ENCODE results near the gene PIEZO2. TPM values are rescaled to one million over a fixed set of nuclear protein-coding genes. Genes with fewer than 3 reads are reported as not detected.

Gene PIEZO2
- total RNA-seq, 2 experiments from 2014 or later: not detected

DNA sequence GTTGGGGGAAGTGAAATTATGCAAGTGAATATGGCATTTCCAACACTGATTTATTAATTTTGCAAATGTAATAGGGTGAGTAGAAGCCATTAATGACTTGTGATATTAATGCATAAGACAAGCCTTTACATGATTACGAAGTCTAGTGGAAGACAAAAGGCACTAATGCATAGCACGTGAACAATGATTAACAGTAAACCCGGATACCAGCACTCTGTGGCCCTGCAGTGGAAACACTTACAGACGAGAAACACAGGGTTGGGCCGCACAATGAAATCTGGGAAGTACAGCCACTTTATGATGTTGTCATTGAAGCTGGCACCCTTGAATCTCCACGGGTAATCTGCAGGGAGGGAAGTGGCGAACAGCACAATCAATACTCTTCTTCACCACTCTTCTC, 390.1 kb downstream of the PIEZO2 start:
- no peaks in the 10 kb centered on the region for H3K4me1 ChIP-seq (ENCODE audit: insufficient read depth, low read length)
- no peak overlapping the region for H3K4me3 Mint-ChIP-seq
- H3K27ac ChIP-seq (ENCODE audit: low read depth in 1 of 2, low read length in 2 of 2): no peak overlapping the region
- CTCF ChIA-PET: no interaction called here
- H3K4me3 ChIP-seq (ENCODE audit: low read length): no peak overlapping the region
- peaks cover 5% of the 10 kb centered on the region for H3K27me3 Mint-ChIP-seq
- DNase-seq (no peak), ATAC-seq (ENCODE audit: poor library complexity) (no peak)
- H3K4me1 Mint-ChIP-seq (ENCODE audit: low read depth): no peaks in the 10 kb centered on the region
- H3K27ac Mint-ChIP-seq: no peak overlapping the region
- no peaks in the 10 kb centered on the region for H3K27me3 ChIP-seq (ENCODE audit: control insufficient read depth in 1 of 2, insufficient read depth in 2 of 2, low read length in 2 of 2)
- TF ChIP-seq, protein P1, sequence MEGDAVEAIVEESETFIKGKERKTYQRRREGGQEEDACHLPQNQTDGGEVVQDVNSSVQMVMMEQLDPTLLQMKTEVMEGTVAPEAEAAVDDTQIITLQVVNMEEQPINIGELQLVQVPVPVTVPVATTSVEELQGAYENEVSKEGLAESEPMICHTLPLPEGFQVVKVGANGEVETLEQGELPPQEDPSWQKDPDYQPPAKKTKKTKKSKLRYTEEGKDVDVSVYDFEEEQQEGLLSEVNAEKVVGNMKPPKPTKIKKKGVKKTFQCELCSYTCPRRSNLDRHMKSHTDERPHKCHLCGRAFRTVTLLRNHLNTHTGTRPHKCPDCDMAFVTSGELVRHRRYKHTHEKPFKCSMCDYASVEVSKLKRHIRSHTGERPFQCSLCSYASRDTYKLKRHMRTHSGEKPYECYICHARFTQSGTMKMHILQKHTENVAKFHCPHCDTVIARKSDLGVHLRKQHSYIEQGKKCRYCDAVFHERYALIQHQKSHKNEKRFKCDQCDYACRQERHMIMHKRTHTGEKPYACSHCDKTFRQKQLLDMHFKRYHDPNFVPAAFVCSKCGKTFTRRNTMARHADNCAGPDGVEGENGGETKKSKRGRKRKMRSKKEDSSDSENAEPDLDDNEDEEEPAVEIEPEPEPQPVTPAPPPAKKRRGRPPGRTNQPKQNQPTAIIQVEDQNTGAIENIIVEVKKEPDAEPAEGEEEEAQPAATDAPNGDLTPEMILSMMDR (IDR thresholded peaks at IDR 0.05): no peak
- H3K9me3 Mint-ChIP-seq: no peaks in the 10 kb centered on the region
- no peaks in the 10 kb centered on the region for H3K36me3 ChIP-seq (ENCODE audit: insufficient read depth, low read length)
- POLR2A ChIA-PET: no interaction called here
- intact Hi-C loops (cut with DNase I, micrococcal nuclease): no loop called here
- H3K9me3 ChIP-seq (ENCODE audit: control insufficient read depth in 1 of 2, insufficient read depth in 1 of 2, low read length in 2 of 2): peaks cover 0 to 3% of the 10 kb centered on the region in 2 experiments
- H3K36me3 Mint-ChIP-seq (ENCODE audit: low read depth): no peaks in the 10 kb centered on the region

DNA sequence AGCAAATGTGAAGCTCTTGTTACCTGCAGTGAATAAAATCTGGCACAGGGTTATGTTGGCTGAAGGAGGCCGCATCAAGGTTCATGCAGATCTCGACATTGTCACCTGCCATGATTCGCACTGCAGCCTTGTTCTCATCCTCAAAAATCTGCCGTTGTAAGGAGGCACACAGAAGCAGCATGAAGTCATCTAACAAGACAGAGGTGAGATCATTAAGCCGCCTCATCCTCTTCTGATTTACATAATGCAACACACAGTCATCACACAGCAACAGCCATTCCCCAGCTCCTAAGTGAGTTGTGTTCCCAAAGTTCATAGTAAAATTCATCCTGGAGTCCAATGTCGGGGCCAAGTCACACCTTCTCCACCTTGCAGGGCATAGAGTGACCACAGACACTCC, 391.4 kb downstream of the PIEZO2 start:
- H3K4me3 Mint-ChIP-seq: no peak overlapping the region
- H3K36me3 ChIP-seq (ENCODE audit: insufficient read depth, low read length): no peaks in the 10 kb centered on the region
- ATAC-seq (ENCODE audit: poor library complexity) (no peak), DNase-seq (no peak)
- H3K9me3 Mint-ChIP-seq: no peaks in the 10 kb centered on the region
- POLR2A ChIA-PET: no interaction called here
- H3K4me1 Mint-ChIP-seq (ENCODE audit: low read depth): no peaks in the 10 kb centered on the region
- peaks cover 0 to 3% of the 10 kb centered on the region in 2 experiments for H3K9me3 ChIP-seq (ENCODE audit: control insufficient read depth in 1 of 2, insufficient read depth in 1 of 2, low read length in 2 of 2)
- no peaks in the 10 kb centered on the region for H3K27me3 Mint-ChIP-seq
- H3K27ac Mint-ChIP-seq: no peak overlapping the region
- no peaks in the 10 kb centered on the region for H3K36me3 Mint-ChIP-seq (ENCODE audit: low read depth)
- H3K4me3 ChIP-seq (ENCODE audit: low read length): no peak overlapping the region
- intact Hi-C loops (cut with DNase I, micrococcal nuclease): no loop called here
- H3K27ac ChIP-seq (ENCODE audit: low read depth in 1 of 2, low read length in 2 of 2): no peak overlapping the region
- no peaks in the 10 kb centered on the region for H3K4me1 ChIP-seq (ENCODE audit: insufficient read depth, low read length)
- TF ChIP-seq, protein P1 (IDR thresholded peaks at IDR 0.05): no peak
- CTCF ChIA-PET: no interaction called here
- H3K27me3 ChIP-seq (ENCODE audit: control insufficient read depth in 1 of 2, insufficient read depth in 2 of 2, low read length in 2 of 2): no peaks in the 10 kb centered on the region

DNA sequence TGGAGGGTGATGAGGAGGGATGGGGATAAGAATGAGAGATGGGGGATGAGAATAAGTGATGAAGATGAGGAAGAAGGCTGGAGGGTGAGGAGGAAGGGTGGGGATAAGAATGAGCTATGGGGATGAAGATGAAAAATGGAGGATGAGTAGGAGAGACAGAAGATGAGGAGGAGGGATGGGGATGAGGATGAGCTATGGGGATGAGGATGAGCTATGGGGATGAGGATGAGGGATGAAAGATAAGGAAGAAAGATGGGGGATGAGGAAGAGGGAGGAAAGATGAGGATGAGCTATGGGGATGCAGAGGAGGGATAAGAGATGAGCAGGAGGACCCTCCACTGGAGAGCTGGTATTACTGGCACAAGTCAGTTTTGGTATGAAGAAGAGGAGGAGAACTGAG, 392.0 kb downstream of the PIEZO2 start:
- Mint-ChIP-seq H3K27me3 (peaks cover 4% of the 10 kb centered on the region), H3K27ac (no peak overlapping the region), H3K9me3 (no peaks in the 10 kb centered on the region), H3K36me3 (ENCODE audit: low read depth) (no peaks in the 10 kb centered on the region), H3K4me3 (no peak overlapping the region), H3K4me1 (ENCODE audit: low read depth) (no peaks in the 10 kb centered on the region)
- H3K9me3 ChIP-seq (ENCODE audit: control insufficient read depth in 1 of 2, insufficient read depth in 1 of 2, low read length in 2 of 2): peaks cover 0 to 3% of the 10 kb centered on the region in 2 experiments
- no peak overlapping the region for H3K4me3 ChIP-seq (ENCODE audit: low read length)
- POLR2A ChIA-PET: no interaction called here
- CTCF ChIA-PET: no interaction called here
- no peak overlapping the region for H3K27ac ChIP-seq (ENCODE audit: low read depth in 1 of 2, low read length in 2 of 2)
- no peaks in the 10 kb centered on the region for H3K36me3 ChIP-seq (ENCODE audit: insufficient read depth, low read length)
- no peak for DNase-seq
- H3K4me1 ChIP-seq (ENCODE audit: insufficient read depth, low read length): no peaks in the 10 kb centered on the region
- TF ChIP-seq, protein P1 (IDR thresholded peaks at IDR 0.05): no peak
- no peak for ATAC-seq (ENCODE audit: poor library complexity)
- intact Hi-C loops (cut with DNase I, micrococcal nuclease): no loop called here
- H3K27me3 ChIP-seq (ENCODE audit: control insufficient read depth in 1 of 2, insufficient read depth in 2 of 2, low read length in 2 of 2): no peaks in the 10 kb centered on the region

All from CD4-positive, alpha-beta T cell (primary cell).